CD4-positive, alpha-beta T cell treated with Interleukin-10 for 1 hour (primary cell): Measurements from ENCODE around the gene HNRNPUL1.
"Not testable (repeated sequence)": the region's sequence is repeated elsewhere in the genome, so short reads cannot be mapped to it uniquely, and the experiment has no call there.

Source experiments
- DNase-seq: peaks from one replicate; pipeline ENCODE4 v3.0.0-alpha.2; 2020

The HNRNPUL1 gene

DNA sequence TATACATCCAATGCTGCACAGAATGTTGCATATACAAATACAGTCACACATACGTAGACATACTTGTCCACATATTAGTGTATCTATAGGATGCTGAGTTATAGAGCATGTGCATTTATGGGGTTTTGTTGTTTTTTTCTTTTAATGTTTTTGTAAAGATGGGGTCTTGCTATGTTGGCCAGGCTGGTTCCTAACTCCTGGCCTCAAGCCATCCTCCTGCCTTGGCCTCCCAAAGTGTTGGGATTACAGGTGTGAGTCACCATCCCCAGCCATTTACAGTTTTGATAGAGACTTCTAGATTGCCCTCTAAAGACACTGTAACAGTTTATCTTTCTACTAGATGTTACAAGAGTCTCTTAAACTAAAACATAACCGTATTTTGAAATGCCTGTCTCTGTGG lies 14.3 kb downstream of the HNRNPUL1 start:
- DNase-seq, result no peak

DNA sequence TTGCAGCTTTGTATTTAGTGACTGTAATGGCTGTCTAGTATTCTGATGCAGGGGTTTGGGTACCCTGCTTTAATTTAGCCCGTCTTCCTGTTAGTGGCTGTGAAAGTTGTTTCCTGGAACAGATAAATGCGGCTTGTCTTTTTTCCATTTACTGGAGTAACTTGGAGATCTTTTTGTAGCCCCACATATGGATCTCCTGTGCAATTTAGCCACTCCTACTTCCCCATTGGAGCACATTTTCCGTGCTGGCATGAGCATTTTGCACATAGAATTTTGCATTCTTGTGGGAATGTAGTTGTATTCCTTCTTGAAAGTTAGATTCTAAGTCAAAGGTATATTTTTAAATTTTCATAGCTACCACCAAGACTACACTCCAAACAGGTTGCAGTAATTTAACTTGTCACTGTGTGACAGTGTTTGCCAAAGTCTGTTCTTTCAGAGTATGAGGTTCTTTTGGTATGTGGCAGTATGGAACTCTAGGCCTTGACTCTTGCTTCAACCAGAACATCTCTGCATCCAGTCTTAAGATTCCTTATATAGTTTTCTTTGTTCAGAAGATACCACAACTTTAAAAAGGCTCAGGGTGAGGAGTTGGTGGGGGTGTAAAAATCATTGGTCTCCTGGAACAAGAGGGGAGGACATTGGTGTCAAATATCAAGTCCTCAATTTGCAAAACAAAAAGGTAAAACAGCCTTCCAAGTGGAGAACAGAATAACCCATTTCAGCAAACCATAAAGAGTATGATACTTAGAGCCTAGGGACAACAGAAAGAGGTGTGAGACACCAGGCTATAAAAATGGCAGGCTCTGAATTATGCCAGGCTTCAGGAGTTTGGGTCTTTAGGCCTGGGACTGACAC lies 24.7 kb downstream of the HNRNPUL1 start:
- DNase-seq, result peak; percentile 35

DNA sequence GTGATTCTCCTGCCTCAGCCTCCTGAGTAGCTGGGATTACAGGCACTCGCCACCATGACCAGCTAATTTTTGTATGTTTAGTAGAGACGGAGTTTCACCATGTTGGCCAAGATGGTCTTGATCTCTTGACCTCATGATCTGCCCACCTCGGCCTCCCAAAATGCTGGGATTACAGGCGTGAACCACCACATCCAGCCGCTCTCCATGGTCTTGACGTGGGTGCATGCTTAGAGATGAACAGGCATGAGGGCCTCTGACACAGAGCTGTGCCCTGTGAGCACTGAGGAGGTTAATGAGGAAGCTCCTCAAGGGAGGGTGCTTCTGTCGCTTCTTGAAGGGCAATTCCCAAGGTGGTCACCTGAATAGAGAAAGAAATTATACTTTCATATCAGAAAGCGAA lies 25.6 kb downstream of the HNRNPUL1 start:
- DNase-seq, result not testable (repeated sequence)

DNA sequence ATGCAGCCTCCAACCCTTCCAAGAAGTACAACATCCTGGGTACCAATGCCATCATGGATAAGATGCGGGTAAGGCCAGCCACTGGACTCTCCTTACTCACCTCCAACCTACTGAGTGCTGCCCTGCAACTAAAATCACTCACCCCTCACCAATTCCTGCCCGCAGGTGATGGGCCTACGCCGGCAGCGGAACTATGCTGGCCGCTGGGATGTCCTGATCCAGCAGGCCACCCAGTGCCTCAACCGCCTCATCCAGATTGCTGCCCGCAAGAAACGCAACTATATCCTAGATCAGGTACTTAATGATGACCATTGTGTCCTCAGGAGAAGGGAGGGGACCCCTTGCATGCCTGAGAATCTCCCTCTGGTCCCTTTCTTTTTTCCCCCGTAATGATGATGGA lies 30.2 kb downstream of the HNRNPUL1 start:
- DNase-seq, result no peak

DNA sequence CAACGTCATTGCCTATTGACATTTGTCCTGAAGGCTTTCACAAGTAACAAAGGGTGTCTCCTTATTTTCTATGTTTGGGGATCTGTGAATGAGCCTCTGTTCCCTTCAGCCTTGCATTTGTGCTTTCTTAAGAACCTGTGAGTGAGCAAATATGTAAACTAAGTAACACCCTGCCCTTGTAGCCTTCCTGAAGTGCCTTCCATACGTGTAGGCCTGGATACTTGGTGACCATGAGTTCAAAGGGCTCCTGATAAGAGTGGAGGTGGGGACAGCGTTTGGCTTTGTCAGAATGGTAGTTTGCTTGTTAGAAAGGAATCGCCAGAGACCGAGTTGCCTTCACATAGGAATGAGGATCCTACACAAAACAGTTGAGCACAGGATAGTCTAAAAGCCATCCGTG lies 31.3 kb downstream of the HNRNPUL1 start:
- no peak for DNase-seq

DNA sequence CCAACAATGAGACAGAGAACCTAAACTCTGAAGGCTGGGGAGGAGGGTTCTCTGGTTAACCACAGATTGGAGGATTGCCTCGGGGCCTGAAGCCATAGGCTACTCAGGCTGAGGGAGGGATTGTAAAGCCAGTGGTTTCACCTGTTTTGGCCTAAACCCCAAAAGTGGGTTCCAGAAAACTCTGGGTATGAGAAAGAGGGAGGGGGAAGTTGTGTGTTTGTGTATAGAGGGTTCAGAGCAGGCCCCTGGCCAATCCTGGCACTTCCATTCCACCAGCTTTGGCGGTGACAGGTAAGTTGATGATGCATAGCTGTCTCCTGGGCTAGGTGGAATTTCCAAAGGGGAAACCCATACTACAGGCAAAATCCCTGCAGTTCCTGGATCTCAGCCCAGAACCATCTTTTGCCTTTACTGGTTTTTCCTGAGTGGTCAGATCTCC lies 32.3 kb downstream of the HNRNPUL1 start:
- DNase-seq, result peak; percentile 44

DNA sequence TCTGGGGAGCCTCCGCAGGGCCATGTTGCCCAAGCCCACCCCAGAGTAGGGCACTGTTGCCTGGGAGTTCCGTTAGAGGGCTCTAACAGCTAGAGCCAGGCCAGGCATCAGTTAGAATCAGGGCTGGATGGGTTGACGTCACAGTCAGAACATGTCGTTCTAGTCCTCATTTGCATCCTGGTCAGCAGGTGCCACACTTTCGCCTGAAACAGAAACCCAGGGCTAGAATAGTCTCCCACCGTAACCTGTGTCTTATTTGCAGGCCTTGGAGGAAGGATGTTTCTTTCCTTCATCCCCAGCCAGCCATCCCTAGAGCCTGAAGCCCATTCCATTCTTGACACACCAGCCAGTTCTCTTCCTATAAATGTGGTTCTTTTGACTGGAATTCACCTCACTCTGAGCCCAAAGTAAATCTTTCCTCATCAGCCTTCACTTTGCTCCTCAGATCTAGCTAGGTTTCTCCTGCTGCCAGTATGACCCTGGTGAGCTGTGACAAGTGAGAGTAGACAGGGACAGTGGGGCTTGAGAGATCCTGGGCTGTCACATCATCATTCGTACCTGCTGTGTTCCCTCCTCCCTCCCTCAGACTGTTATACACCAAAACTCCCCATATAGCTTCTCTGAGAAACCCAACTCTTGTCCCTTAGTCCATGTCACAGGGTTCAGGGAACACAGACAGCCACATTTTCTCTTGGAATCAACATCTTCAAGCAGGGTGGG lies 33.6 kb downstream of the HNRNPUL1 start:
- DNase-seq, result peak; percentile 60

DNA sequence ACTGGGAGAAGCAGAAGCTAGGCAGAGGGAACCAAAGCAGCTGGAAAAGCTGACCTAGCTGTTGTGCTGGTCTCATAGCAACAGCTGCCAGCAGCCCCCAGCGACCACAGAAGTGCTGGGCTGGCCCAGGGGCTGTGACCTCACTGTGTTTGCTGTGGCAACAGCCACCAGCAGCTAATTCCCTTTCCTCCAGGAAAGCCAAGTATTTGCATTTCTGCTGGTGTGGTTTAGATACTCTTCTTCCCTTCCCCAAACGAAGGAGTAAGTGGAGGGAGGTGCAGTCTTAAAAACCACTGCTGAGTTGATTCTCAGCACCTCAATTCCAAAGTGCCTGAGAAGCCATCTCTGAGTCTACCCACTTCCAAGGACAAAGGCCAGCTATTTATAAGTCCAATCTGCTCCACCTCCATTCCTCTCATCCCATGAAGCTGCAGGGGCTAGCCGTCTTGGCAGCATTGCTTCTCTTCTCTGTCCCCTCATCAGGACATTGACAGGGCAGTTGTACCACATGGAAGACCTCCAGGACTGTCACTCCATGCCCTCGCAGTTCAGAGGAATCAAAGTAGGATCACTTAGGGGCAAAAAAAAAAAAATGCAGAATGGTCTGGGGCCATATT lies 34.3 kb downstream of the HNRNPUL1 start:
- DNase-seq, result peak; percentile 78

DNA sequence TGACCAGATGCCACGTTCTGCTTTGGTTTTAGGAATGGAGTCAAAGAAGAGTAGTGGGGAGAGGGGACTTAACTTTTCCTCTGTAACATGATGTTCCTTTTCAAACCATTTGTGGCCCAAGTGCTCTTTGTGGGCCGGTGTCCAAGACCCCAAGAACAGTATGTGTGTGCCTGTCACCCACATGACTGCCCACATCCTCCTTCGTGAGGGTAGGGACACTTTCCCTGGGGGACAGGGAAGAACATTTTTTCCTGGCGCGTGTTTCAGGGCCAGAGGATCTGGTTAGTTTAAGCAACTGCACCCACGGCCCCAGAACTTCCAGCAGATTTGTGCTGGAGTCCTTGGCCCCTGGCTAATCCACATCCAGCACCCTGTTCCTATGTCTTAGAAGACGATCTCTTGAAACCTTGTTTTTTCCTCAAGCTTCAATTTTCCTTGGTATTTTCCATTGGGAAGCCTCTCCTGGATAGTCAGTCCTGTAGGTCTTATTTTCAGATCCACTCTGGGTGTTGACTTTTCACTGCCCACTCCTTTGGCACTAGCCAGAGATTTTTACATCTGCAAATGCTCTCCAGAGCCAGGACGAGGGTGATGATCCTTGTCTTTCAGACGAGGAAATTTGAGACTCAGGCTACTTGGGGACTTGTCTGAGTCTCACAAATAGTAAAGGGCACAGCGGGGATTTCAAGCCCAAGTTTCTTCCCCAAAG lies 35.0 kb downstream of the HNRNPUL1 start:
- no peak for DNase-seq

DNA sequence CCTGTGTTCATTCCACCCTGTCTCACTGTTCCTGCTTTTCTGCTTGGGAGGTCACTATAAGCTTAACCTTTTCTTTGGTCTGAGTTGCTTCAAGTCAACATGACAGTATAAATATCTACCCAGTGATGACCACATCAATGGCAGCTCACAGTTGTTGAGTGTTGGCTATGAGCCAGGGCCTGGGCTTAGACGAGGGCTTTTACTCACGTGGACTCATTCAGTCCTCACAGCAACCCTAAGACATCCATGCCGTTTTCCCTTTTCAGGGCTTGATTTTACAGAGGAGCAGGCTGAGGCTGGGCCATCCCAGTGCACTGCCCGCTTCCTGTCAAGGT lies 35.5 kb downstream of the HNRNPUL1 start:
- DNase-seq, result peak; percentile 65

DNA sequence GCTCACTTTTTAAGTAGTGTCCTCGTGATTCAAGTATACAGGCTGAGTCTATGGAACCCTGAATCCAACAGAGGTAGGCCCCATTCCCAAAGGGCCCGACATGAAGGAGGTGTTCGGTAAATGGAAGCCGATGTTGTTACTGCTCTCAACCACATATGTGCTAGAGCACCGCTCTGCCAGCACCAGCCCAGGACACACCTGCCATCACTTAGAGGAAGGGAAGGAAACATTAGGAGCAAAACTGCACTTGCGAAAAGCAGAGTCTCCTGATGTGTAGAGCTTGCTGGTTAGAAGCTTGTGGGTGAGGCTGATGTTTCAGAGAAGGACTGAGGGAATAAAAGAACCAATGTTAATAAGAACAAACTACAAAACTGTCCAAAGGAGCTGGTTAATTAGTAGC lies 36.4 kb downstream of the HNRNPUL1 start:
- DNase-seq, result no peak

DNA sequence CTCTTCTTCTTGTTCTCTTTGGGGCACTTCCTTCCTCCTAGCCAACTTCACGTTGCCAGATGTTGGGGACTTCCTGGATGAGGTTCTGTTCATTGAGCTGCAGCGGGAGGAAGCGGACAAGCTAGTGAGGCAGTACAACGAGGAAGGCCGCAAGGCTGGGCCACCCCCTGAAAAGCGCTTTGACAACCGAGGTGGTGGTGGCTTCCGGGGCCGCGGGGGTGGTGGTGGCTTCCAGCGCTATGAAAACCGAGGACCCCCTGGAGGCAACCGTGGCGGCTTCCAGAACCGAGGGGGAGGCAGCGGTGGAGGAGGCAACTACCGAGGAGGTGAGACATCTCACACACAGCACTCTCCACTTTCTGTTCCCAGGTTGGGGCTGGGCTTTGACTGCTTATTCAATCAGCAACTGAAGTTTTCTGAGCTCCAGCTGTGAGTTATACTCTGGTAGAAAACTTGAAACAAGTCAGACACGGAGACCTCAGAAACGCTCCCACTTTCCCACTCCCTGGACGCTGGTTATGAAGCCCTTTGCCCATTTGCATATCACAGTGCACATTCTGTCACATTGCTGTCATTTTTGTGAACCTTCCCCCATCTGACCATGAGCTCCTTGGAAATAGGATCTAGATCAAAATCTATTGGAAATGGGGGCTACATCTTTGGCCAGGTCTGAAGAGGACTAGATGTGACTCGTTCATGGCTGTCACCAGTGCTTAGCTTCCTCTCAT lies 38.6 kb downstream of the HNRNPUL1 start:
- peak; percentile 79 for DNase-seq

DNA sequence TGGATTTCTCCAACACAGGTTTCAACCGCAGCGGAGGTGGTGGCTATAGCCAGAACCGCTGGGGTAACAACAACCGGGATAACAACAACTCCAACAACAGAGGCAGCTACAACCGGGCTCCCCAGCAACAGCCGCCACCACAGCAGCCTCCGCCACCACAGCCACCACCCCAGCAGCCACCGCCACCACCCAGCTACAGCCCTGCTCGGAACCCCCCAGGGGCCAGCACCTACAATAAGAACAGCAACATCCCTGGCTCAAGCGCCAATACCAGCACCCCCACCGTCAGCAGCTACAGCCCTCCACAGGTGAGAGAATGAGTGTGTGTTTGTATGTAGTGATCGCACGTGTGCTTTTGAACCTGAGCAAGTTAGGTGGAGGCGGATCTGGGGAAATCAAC lies 39.8 kb downstream of the HNRNPUL1 start:
- peak; percentile 62 for DNase-seq

DNA sequence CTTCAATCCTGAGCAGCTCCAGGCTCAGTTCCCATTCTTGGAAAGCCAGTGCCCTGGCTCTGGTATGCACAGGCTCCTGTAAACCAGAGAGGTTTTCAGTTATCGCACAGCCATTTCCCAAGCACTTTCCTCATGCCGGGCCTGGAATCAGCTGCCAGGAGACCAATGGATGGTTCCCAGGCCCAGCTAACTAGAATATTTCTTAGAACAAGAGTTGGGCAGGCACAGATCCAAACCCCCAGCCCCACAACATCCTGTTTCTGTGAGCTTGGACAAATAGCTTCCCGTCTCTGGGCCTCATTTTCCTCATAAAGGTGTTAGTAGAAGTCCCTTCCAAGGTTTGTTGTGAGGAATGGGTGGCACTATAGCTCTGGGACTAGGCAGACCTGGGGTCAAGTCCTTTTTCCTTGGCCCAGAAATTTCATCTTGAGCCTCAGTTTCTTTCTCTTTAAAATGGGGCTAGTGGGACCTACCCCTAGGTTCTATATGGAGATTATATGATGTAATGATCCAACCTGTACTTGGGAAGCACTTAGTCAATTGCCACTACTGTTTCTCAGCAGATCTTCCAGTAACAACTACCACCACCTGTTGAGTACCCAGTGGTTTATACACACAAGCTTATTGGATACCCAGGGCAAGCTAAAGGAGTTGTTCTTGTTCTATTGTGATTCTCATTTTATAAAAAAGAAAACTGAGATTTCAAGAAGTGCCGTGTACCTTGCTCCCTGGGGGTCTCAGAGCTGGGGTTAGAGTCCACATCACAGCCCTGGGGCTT lies 40.7 kb downstream of the HNRNPUL1 start:
- DNase-seq, result no peak

DNA sequence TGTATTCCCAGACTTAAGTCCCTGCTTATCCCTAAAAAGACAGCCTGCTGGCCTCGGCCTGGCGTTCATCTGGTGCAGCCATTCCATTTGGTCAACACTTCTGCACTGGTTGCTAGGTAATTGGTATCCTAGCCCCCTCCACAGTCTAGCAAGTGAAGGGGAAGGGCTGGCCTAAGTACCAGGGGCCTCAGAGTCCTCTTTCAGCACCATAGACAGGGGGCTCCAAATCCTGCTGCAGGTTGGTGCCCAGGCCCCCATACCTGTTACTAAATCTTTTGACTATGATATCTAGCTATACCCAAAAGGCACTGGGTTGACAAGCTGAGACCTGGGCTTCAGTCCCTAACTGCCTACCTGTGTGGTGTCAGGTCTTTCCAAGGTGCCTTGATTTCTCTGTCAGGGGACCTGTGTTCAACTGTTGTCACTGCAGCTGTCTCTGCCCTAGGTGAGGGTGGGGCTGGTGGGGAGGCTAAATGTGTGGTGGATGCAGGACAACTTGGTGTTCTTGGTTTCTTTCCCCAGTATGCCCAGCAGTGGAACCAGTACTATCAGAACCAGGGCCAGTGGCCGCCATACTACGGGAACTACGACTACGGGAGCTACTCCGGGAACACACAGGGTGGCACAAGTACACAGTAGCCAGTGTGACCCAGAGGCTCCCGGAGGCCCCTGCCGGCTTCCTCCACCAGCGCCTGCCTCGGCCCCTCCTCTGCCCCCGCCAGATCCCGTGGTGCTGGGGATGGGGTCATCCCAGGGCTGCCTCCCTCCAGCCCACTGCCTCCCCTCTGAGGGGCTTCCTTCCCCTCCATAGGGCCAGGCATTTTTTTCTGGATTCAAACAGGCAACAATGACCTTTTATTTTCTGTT lies 42.0 kb downstream of the HNRNPUL1 start:
- no peak for DNase-seq

DNA sequence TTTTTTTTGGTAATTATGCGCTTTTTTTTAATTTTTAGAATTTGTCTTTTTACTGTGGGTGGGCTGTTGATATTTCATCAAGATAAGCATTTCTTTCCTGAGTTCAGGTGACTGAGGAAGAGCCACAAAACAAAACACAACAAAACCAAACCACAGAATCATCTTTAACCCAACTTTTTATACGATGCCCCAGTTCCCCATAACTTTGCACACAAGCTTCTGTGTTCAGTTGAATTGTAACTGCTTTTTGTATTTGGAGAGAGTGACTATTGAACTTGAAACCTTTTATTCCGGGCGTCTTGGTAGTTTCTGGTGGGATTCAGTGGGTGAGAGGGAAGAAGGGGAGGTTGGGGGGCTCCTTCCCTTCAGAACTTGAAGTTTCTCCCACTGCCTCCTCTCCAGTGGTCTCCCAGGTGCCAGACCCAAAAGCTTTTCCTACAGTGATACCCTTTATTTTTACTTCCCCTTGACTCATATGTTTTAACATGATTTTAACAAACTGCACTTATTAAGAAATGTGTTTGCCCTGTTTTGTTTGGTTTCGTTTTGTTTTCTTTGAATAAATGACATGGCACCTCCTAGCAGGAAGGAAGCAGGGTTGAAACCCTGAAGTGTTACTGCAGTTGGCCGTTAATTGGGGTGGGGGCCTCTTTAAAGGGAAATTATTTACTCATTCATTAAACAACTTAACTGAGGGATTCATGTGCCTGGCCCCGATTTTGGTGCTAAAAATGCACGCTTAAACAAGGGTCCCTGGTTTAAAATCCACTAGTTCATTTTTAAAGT lies 43.1 kb downstream of the HNRNPUL1 start:
- peak; percentile 65 for DNase-seq

DNA sequence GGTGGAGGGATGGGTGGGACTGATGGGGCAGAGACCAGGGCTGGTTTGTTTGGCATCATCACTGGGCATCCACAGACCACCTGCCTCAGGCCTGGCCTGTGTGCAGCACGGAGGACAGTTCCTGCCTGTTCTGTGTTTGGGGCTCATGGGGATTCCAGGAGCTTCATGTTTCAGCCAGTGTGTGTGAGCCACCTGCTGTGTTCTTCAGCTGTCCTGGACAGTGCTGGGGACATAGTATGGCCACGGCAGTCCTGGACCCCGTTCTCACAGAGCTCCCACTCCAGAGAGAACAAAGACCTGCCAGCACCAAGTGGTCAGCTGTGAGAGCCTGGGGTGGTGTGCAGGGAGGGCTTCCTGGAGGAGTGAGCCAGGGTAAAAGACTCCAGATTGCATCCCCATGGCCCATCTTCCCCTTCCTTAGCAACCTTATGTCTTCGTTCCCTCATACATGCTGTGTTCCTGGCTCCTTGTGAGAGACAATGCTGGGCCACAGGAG lies 43.8 kb downstream of the HNRNPUL1 start:
- no peak for DNase-seq

DNA sequence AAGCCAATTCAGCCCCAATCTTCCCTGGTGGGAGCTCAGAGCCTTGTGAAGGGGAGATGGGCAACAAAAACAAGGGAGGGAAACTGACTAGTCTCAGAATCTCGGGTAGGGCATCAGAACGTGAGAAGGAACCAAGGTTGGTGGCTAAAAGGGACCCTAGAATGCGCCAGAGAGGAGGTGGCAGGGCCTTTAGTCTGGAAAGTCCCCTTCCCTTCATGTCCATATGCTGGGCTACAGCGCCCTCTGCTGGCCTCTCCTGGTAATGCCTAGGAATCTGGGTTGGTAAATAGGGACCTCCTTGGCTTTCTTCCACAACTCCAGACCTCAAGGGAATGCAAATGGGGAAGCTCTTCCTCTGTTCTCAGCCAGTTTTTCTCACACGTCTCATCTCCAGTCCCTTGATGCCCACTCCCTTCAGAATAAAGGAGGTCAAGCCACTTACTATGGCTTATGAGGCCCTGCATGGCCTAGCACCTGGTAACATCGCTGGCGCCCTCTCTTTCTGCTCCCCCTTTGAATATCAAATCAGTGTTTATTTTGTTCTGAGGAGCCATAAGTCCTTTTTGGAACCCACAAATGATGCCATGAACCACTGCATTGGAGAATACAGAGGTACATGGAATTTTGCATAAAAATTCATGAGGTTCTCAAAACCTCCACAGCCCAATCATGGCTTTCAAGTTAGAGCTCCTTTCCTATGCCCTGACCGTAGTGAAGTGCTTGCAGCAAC lies 44.4 kb downstream of the HNRNPUL1 start:
- peak; percentile 93 for DNase-seq
